ENCODE results near the gene ARHGAP26. TPM values are rescaled to one million over a fixed set of nuclear protein-coding genes. Genes with fewer than 3 reads are reported as not detected.

The ARHGAP26 gene
- total RNA-seq, 4 donors from 2014 or later = 28.2 to 52.3 (median 37.9) TPM

GRCh38 chr5:143226361-143226760 is 456.2 kb downstream of the ARHGAP26 start:
- no peak for DNase-seq
- Histone ChIP-seq H3K4me3 (replicated peaks in 1 of 3) (no peak overlapping the region), H3K27me3 (no peaks in the 10 kb centered on the region), H3K4me1 (peaks cover 5 to 27% of the 10 kb centered on the region in 2 donors), H3K9me3 (no peaks in the 10 kb centered on the region), H3K36me3 (no peaks in the 10 kb centered on the region), H3K27ac (no peak overlapping the region)
- 86 to 94% methylated on average over 3 of the region's 3 CpGs for WGBS, 2 donors
- intact Hi-C loops (cut with DNase I) = no loop called here
- TF ChIP-seq CTCF (IDR thresholded peaks at IDR 0.05) (no peak), POLR2A (IDR thresholded peaks at IDR 0.05) (no peak)

- peaks cover 5 to 22% of the 10 kb centered on the region in 2 donors for H3K4me1 ChIP-seq
- no peak overlapping the region for H3K4me3 ChIP-seq (replicated peaks in 1 of 3)
- DNase-seq = no peak
- 89 to 100% methylated on average over 3 of the region's 3 CpGs for WGBS, 2 donors
- no peaks in the 10 kb centered on the region for H3K27me3 ChIP-seq
- no peaks in the 10 kb centered on the region for H3K9me3 ChIP-seq
- TF ChIP-seq POLR2A (IDR thresholded peaks at IDR 0.05) (no peak), CTCF (IDR thresholded peaks at IDR 0.05) (no peak)
- no peaks in the 10 kb centered on the region for H3K36me3 ChIP-seq
- H3K27ac ChIP-seq = no peak overlapping the region
- intact Hi-C loops (cut with DNase I) = no loop called here
Observed at GRCh38 chr5:143226872-143227271, 456.7 kb downstream of the ARHGAP26 start.

GRCh38 chr5:143227301-143227700 is 457.1 kb downstream of the ARHGAP26 start:
- intact Hi-C loops (cut with DNase I) = no loop called here
- H3K9me3 ChIP-seq = no peaks in the 10 kb centered on the region
- TF ChIP-seq CTCF (IDR thresholded peaks at IDR 0.05) (no peak), POLR2A (IDR thresholded peaks at IDR 0.05) (no peak)
- H3K27ac ChIP-seq = no peak overlapping the region
- H3K4me3 ChIP-seq (replicated peaks in 1 of 3) = no peak overlapping the region
- 89 to 90% methylated on average over 6 of the region's 6 CpGs for WGBS, 2 donors
- no peak for DNase-seq
- peaks cover 5 to 21% of the 10 kb centered on the region in 2 donors for H3K4me1 ChIP-seq
- H3K27me3 ChIP-seq = no peaks in the 10 kb centered on the region
- no peaks in the 10 kb centered on the region for H3K36me3 ChIP-seq

GRCh38 chr5:143228597-143229293 is 458.6 kb downstream of the ARHGAP26 start:
- no peaks in the 10 kb centered on the region for H3K27me3 ChIP-seq
- no peak overlapping the region for H3K4me3 ChIP-seq (replicated peaks in 1 of 3)
- H3K27ac ChIP-seq = no peak overlapping the region
- WGBS, 2 donors = 87 to 91% methylated on average over 8 of the region's 8 CpGs
- no peaks in the 10 kb centered on the region for H3K9me3 ChIP-seq
- peaks cover 0 to 15% of the 10 kb centered on the region in 2 donors for H3K4me1 ChIP-seq
- intact Hi-C loops (cut with DNase I) = no loop called here
- no peak for DNase-seq
- H3K36me3 ChIP-seq = no peaks in the 10 kb centered on the region
- TF ChIP-seq CTCF (IDR thresholded peaks at IDR 0.05) = no peak
- TF ChIP-seq POLR2A (IDR thresholded peaks at IDR 0.05) = no peak

- WGBS, 2 donors = 77 to 82% methylated on average over 8 of the region's 8 CpGs
- peaks cover 0 to 15% of the 10 kb centered on the region in 2 donors for H3K4me1 ChIP-seq
- no peaks in the 10 kb centered on the region for H3K36me3 ChIP-seq
- no peaks in the 10 kb centered on the region for H3K9me3 ChIP-seq
- H3K27ac ChIP-seq = no peak overlapping the region
- no peak for DNase-seq
- TF ChIP-seq CTCF (IDR thresholded peaks at IDR 0.05) (no peak), POLR2A (IDR thresholded peaks at IDR 0.05) (no peak)
- H3K27me3 ChIP-seq = no peaks in the 10 kb centered on the region
- intact Hi-C loops (cut with DNase I) = no loop called here
- no peak overlapping the region for H3K4me3 ChIP-seq (replicated peaks in 1 of 3)
Observed at GRCh38 chr5:143229426-143229895, 459.3 kb downstream of the ARHGAP26 start.
